ENCODE data around the gene LARGE1. TPM values are rescaled to one million over a fixed set of nuclear protein-coding genes. Genes with fewer than 3 reads are reported as not detected.

The LARGE1 gene
- total and polyA plus RNA-seq, 2 of the 13 experiments (the other 11 are each of a cell fraction or from before 2014, with no cell fraction given), result 8.4 to 11.0 TPM

GRCh38 chr22:33770723-33771122 is 149.6 kb downstream of the LARGE1 start:
- POLR2A ChIA-PET, result no interaction called here
- H3K4me3 ChIP-seq (replicated peaks in 1 of 3; ENCODE audit: insufficient read depth in 1 of 3, low read depth in 2 of 3, low read length in 3 of 3), result no peak overlapping the region
- in situ Hi-C loops (cut with HindIII; ENCODE audit: extremely low pct_ligation_motif_present, low pct_unique_long_range_greater_than_20kb), result no loop called here
- DNase-seq (ENCODE audit: low spot score) (no peak), FAIRE-seq (no peak), ATAC-seq (no peak)
- TF ChIP-seq SMAD3 (CRISPR knock-in tag; IDR thresholded peaks at IDR 0.05), result no peak
- no peak for TF ChIP-seq PITX1 (CRISPR knock-in tag; IDR thresholded peaks at IDR 0.05)
- no peak for TF ChIP-seq ZMYM2 (CRISPR knock-in tag; IDR thresholded peaks at IDR 0.05)
- TF ChIP-seq ATF4 (CRISPR knock-in tag; IDR thresholded peaks at IDR 0.05), result no peak
- TF ChIP-seq ZNF790 (CRISPR knock-in tag; IDR thresholded peaks at IDR 0.05; ENCODE audit: borderline replicate concordance), result no peak
- TF ChIP-seq ZNF687 (CRISPR knock-in tag; IDR thresholded peaks at IDR 0.05), result no peak
- TF ChIP-seq NONO (IDR thresholded peaks at IDR 0.05), result no peak
- no peak for TF ChIP-seq NONO (CRISPR knock-in tag; conservative IDR thresholded peaks at IDR 0.05)
- TF ChIP-seq ZNF343 (CRISPR knock-in tag; IDR thresholded peaks at IDR 0.05), result no peak
- TF ChIP-seq ZNF296 (CRISPR knock-in tag; conservative IDR thresholded peaks at IDR 0.05), result no peak
- TF ChIP-seq SP140L (CRISPR knock-in tag; IDR thresholded peaks at IDR 0.05; ENCODE audit: borderline replicate concordance), result no peak
- H3K4me2 ChIP-seq (ENCODE audit: low read depth, low read length), result no peak overlapping the region
- no peak overlapping the region for H3K27ac ChIP-seq (ENCODE audit: extremely low read length, insufficient read depth, low read length)
- no peak overlapping the region for H2AFZ ChIP-seq (ENCODE audit: low read length)
- 76% methylated on average over 3 of the region's 3 CpGs for WGBS (ENCODE audit: low lambda C conversion rate)
- H3K27me3 ChIP-seq (ENCODE audit: control insufficient read depth in 1 of 2, insufficient read depth in 2 of 2, low read length in 2 of 2), result no peaks in the 10 kb centered on the region
- H3K36me3 ChIP-seq (replicated peaks in 1 of 2; ENCODE audit: control insufficient read depth in 1 of 2, insufficient read depth in 2 of 2, low read length in 2 of 2), result no peaks in the 10 kb centered on the region
- H3K9me3 ChIP-seq (ENCODE audit: low read length), result no peaks in the 10 kb centered on the region
- CTCF ChIA-PET (ENCODE audit: low intra/inter-chr PET ratio, low total read pairs), result no interaction called here
- H3K79me2 ChIP-seq (ENCODE audit: insufficient read depth, low read length), result no peaks in the 10 kb centered on the region
- no peaks in the 10 kb centered on the region for H3K4me1 ChIP-seq (ENCODE audit: insufficient read depth, low read length)
- intact Hi-C loops (cut with micrococcal nuclease; ENCODE audit: unreplicated experiment), result no loop called here
- H4K20me1 ChIP-seq (ENCODE audit: insufficient read depth, low read length), result no peaks in the 10 kb centered on the region
- no TSS peak for BruUV-seq (replicated peaks)
- no peak overlapping the region for H3K9ac ChIP-seq (ENCODE audit: insufficient read depth, low read depth, low read length)
